GM19351 (cell line): Measurements from ENCODE around the gene CAMK1.
A peak's percentile ranks its signal among the peaks of the same experiment; 100 is the strongest.

Experiments used
- ATAC-seq: cut with Tn5 transposase; IDR thresholded peaks from one replicate; pipeline ENCODE4 v1.9.1; 2021; ENCODE audit warnings: mild to moderate bottlenecking, moderate library complexity; ENCODE audit not compliant: unreplicated experiment

The CAMK1 gene

DNA sequence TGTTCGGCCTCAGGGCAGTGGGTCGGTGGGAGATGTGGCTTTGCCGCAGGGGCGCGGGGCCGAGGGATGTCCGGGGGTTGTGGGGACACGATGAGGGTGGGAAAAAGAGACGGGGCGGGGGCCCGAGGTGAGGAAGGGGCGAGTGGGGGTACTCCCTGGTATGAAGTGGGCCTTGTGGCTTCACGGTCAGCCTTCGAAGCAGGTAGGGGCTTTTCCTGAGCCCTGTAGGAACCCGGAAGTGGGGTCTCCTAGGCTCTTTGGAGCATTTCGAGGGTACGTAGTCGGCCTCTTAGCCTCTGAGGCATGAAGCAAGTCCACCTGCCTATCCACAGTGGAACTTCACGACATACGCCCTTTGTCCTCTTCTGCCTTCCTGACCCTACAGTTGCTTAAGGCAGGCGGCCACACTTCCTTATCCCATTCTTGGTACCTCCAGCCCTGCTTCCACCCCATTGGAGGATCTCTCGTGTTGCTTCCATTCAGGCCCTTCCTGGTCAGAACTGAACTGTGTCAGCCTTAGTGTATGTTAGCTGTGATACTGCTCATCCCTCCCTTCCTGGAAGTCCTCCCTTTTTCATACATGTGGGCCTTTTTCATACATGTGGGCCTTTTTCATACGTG is 23.5 kb upstream of the CAMK1 start:
- ATAC-seq = no peak

- ATAC-seq = peak; percentile 76
Measured at GRCh38 chr3:9792405-9793160, 22.8 kb upstream of the CAMK1 start, which contains the start of the genes ARPC4 and TADA3. Gene ARPC4 (plus strand): TSS chr3:9793082. CDS start chr3:9793122, 40 bp downstream. Gene TADA3 (minus strand): TSS chr3:9792473. CDS start chr3:9791466, 1,007 bp downstream.

GRCh38 chr3:9791790-9792404 is 22.1 kb upstream of the CAMK1 start:
- ATAC-seq = no peak

GRCh38 chr3:9791127-9791526 is 21.4 kb upstream of the CAMK1 start:
- no peak for ATAC-seq

DNA sequence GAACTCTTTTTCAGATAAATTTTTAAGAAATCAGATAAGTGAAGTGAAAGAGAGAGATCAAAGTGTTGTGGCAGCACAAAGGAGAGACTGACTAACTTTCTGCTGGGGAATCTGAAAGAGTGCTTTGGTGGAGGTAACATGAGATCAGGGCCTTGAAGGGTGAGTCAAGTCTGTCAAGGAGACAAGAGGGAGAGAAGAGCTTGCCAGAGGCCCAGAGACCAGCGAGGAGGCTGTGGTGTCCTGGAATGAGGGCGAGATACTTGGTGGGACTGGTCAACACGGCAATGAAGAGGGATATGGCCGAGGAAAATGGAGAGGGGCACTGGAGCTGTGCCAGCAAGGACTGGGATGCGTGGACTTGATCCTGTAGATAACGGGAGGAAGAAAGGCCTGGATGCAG is 18.0 kb upstream of the CAMK1 start:
- ATAC-seq = no peak

DNA sequence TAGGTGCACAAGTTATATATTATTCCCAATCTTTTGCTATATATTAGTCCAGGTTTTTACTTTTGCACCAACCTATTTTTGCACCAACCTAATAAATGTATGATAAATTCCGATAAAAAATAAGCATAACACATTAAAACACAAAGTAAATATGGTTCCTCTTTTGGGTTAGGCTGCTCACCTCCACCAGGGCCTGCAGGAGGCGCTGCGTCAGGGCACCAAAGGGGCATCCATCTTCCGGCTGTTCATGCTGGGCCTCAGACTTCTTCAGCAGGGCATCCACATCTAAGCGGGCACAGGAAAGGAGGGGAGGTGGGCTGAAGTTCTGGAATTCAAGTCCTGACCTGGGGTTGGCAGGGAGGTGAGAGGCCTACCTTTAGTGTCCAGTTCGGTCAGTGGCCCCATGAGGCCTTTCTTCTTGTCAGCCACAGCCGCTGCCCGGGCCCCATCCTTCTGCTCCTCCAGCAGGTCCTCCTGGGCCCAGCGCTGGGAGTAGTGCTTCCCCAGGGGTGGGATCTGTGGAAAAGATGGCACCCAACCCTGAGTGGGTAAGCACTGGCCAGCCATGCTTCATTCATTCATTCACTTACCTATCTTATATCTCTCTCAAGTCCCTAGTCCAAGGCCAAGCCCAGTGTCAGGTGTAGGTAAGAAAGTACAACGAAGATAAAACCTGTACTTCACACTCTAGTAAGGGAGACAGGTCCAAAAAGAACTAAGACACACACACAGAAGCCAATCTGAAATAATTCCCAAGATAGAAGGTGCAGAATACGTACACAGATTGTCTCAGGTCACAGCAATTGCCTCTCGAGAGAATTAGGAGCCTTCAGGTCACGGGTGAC is 17.3 kb upstream of the CAMK1 start:
- no peak for ATAC-seq

DNA sequence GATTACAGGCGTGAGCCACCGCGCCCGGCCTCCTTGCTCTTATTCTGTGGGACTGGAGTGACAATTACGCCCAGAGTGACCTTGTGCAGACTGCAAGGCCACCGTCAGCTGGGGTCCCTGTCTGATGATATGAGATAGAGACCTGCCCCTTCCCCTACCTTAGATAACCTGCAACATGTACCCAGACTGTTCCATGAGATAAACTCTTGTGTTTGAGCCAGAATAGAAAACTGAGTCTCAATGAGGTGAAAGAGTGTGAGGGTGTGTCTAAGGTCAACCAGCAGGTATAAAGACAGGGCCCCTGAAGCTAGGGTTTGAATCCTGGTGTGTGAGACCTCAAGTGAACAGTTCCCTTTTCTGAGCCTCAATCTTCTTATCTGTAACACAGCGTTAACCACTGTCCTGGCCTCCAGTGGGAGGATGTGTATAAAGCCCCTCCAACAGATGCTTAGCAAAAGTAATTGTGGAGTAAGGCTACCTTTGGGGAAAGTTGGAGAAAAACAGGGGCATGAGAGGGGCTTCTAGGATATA is 16.5 kb upstream of the CAMK1 start:
- ATAC-seq = no peak

DNA sequence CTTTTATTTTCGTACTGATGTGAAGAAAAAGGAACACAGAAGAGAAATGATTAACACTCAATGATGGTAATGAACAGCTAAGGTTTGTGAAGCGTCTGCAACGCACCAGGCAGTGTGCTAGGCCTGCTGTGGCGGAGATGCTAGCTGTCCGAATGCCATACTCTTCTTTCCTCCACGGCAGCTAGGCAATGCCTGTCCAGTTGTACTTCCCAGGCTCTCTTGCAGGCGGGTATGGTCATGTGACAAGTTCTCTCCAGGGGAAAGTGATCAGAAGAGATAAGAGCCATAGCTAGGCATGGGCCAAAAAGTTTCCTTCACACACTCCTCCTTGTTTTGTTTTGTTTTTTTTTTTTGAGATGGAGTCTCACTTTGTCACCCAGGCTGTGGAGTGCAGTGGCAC is 15.9 kb upstream of the CAMK1 start:
- no peak for ATAC-seq

DNA sequence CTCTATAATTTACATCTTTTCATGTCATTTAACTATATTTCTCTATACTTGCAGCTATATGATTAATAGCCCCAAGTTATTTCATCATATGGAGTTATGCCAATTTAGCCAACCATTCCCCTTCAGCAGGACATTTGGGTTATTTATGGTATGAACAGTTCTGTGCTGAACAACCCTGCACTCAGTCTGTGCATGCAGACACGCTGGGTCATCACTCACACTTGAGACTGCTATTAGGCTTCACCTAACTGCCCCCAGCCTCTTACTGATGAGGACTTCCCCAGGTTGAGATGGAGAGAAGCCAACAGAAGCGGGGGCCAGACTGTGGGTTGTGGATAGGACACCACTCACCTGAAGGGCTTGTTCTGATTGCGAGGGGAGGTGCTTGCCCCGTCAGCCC is 15.2 kb upstream of the CAMK1 start:
- ATAC-seq = no peak

GRCh38 chr3:9783954-9784353 is 14.2 kb upstream of the CAMK1 start:
- no peak for ATAC-seq

DNA sequence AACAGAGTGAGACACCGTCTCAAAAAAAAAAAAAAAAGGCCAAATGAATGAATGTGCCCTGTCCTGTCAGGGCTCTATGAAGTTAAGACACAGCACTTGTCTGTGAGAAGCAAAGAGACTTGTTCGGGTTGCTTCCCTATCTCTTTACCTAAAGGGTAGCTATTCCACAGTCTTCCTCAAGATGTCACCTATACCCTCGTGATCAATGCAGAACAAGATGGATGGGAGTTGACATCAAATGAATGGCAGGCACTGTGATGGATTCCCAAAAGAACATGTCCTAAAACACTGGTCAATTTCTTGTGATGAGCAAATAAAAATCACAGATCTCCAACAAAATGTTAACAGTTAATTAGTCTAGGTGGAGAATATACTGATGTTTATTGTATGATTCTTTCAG is 13.0 kb upstream of the CAMK1 start:
- no peak for ATAC-seq

GRCh38 chr3:9781978-9782603 is 12.3 kb upstream of the CAMK1 start:
- no peak for ATAC-seq

GRCh38 chr3:9781551-9781950 is 11.8 kb upstream of the CAMK1 start:
- no peak for ATAC-seq

GRCh38 chr3:9780910-9781309 is 11.2 kb upstream of the CAMK1 start:
- ATAC-seq = no peak

DNA sequence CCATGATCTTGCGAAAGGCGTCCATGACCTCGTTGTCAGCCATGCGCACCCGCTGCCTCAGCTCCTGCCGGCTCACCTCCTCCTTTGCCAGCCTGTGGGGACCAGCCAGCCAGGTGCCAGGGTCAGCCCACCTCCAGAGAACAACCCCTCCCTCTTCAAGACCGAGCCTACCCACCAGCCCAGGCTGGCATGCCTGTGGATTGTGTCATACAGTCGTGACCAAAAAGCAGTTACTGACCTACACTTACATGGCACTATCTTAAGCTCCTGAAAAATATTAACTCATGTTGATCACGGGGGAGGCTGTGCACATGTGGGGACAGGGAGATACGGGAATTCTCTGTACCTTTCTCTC is 10.7 kb upstream of the CAMK1 start:
- peak; percentile 1 for ATAC-seq

DNA sequence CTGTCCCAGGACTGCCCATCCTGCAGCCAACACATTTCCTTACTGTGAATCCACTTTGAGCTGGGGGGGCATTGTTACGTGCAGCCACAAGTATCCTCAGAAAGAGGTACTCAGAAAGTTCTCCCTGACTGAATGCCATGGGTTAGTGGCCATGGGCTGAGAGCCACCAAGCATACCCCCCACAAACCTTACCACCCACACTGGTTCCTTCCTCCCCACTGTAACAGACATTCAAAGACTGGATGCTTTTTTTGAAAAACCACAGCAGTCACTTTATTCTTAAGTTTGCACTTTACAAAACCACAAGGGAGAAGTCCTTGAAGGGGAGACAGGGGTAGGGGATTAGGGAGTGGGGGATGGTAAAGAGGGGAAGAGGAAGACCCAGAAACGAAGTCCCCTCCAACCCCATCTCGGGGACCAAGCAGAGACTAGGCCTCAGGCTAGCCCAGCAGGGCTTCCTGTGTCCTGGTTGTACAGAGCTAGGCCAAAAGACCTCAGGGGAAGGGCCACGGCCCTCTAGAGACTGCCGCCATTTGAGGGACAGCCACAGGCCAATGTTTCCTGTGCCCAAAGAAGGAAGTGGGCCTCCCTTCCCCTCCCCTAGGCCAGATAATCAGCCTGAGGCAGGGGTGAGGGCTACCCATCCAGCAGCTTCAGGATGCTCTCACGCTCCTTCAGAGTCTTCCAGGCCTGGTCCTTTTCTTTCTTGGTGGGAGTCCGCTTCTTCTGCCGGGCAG is 10.1 kb upstream of the CAMK1 start:
- peak; percentile 69 for ATAC-seq

GRCh38 chr3:9779075-9779593 is 9.4 kb upstream of the CAMK1 start:
- no peak for ATAC-seq

GRCh38 chr3:9778143-9779074 is 8.7 kb upstream of the CAMK1 start:
- no peak for ATAC-seq

GRCh38 chr3:9777694-9778021 is 7.9 kb upstream of the CAMK1 start:
- no peak for ATAC-seq
